Urothelium cell line (cell line): Measurements from ENCODE around the gene SLC39A9.
"Not testable (repeated sequence)": the region's sequence is repeated elsewhere in the genome, so short reads cannot be mapped to it uniquely, and the experiment has no call there.

Experiments
- DNase-seq: peaks from one replicate; pipeline ENCODE4 v3.0.0; 2011; ENCODE audit warnings: low spot score, mixed read lengths
- FAIRE-seq: peaks from 2 replicates; lab custom pipeline; 2011; peaks lifted over from hg19 to GRCh38; lab: Jason Lieb, UNC

SLC39A9 gene

DNA sequence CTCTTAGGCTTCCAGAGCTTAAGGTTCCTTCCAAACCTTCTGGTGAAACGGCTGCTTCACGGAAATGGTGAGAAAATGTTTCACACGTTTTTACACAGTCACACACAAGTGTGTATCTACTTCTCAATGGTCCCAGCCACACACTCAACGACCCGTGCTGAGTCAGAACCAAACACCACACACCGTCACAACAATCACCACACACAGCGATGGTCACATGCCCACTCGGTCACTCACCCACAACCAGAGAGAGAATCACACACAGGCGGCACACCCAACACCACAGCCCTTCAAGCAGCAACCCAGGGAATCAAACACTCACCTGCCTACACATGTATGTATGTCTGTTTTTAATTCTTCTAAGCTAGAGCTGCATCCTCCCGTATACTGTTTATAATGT lies 73.4 kb downstream of the SLC39A9 start:
- FAIRE-seq (peak; percentile 17), DNase-seq (no peak)

DNA sequence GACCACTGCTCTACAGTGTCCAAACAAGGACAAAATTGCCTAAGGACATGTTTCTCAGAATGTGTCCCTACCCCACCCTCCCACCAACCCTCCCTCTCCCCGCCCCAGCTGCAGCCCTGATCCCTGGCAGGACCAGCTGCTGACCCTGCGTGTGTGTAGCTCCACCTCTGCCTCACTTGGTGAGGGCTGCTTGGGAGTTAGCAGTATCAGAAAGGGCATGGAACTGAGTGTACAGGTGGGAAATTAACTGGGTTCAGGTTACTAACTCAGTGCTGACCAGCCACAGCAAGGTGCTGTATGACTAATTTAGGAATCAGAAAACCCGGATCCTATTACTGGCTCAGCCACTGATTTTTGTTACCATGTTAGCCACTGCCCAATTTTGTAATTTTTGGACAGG lies 74.8 kb downstream of the SLC39A9 start:
- FAIRE-seq: peak; percentile 35

DNA sequence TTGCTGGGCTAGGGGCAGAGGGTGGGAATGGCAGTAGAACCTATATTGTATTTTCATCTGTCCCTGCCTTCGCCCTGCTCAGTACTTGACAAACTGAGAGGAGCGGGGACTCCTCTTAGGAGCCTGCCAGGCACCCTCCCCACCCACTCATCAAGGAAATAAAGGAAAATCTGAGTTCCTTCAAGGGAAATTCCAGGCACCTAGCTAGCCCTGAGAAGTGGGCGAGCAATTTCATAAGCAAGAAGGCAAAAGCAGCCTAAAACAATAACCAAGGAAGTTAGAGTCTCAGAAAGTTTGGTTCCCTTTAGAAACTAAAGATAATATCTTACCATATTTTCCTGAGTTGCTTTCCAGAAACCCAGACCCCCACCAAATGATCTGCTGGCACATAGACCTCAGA lies 75.5 kb downstream of the SLC39A9 start:
- no peak for FAIRE-seq
- DNase-seq: no peak

More for the DNA sequence above, 74.8 kb downstream of the SLC39A9 start:
- DNase-seq: no peak

DNA sequence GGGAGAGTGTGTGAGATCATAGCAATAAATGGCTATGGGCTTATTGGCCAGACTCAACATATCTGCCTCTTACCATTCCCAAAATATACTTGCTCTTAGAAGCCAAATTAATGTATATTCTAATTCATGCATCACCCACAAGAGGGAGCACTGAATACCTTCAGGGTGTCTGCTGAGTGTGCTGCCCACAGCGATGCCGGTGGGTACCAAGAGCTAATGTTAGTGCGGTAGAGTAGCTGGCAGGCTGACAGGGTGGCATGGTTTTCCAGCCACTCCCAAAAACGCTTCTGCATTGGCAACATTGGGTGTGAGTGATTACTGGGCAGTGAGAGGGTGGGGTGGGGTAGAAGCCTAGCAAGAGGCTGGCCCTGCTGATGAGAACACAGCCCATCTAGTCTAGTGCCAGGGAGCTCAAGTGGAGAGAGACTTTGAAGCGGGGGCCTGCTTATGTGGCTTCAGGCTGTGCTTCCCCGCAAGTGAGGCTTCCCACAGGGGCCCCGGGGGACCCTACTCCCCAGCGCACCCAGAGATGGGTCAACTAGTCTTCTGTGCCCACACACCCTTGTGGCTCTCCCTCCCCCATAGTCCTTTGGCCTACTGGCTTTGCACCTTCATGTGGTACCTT lies 76.8 kb downstream of the SLC39A9 start:
- DNase-seq: peak; percentile 74

DNA sequence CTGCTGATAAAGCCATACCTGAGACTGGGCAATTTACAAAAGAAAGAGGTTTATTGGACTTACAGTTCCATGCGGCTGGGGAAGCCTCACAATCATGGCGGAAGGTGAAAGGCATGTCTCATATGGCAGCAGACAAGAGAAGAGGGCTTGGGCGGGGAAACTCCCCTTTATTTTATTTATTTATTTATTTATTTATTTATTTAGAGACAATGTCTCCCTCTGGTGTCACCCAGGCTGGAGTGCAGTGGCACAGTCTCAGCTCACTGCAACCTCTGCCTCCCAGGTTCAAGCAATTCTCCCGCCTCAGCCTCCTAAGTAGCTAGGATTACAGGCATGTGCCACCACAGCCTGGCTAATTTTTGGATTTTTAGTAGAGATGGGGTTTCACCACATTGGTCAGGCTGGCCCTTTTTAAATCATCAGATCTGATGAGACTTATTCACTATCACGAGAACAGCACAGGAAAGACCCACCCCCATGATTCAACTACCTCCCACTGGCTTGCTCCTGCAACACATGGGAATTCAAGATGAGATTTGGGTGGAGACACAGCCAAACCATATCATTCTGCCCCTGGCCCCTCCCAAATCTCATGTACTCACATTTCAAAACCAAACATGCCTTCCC lies 78.4 kb downstream of the SLC39A9 start:
- DNase-seq, FAIRE-seq: not testable (repeated sequence)

More for the DNA sequence above, 76.8 kb downstream of the SLC39A9 start:
- peak; percentile 91 for FAIRE-seq

DNA sequence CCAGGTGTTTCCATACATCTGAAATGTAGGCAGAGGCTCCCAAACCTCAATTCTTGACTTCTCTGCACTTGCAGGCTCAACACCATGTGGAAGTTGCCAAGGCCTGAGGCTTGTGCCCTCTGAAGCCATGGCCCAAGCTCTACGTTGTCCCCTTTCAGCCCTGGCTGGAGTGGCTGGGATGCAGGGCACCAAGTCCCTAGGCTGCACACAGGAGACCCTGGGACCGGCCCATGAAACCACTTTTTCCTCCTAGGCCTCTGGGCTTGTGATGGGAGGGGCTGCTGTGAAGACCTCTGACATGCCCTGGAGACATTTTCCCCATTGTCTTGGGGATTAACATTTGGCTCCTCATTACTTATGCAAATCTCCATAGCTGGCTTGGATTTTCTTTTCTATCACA lies 79.6 kb downstream of the SLC39A9 start:
- not testable (repeated sequence) for FAIRE-seq, DNase-seq

DNA sequence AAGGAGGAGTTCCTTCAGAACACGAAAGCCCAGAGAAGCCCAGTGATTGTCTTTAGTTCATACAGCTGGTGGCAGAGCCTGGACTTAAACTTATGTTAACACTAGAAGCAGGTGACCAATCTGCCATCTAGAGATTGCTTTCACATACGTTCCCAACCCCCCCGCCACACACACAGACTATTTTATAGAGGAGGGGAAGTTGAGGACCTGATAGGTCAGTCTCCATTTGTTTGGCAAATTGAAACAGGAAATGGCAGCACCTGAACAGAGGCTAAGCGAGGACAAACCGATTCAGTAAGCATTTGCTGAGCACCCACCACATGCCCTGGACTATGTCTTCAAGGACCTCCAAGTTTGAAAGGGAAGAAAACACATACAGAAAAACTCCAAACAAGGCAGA lies 81.2 kb downstream of the SLC39A9 start:
- no peak for FAIRE-seq
- DNase-seq: no peak

DNA sequence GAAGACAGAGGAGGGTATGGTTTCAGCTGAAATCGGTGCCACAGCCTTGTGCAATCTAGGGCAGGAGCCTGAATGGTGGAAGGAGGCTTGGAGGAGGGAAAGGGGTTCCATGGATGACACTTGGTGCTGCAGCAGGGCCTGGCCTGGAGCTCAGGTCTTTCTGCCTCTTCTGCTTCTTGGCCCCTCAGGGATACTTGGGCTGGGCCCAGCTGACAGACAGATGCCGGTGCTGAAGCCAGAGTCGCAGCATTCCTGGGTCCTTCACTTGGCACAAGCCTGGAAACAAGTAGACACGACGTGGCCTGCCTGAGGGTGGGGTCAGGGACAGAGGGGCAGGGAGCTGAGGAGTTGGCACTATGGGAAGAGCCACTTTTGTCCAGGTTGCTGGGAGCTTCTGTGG lies 81.6 kb downstream of the SLC39A9 start:
- DNase-seq (no peak), FAIRE-seq (no peak)

DNA sequence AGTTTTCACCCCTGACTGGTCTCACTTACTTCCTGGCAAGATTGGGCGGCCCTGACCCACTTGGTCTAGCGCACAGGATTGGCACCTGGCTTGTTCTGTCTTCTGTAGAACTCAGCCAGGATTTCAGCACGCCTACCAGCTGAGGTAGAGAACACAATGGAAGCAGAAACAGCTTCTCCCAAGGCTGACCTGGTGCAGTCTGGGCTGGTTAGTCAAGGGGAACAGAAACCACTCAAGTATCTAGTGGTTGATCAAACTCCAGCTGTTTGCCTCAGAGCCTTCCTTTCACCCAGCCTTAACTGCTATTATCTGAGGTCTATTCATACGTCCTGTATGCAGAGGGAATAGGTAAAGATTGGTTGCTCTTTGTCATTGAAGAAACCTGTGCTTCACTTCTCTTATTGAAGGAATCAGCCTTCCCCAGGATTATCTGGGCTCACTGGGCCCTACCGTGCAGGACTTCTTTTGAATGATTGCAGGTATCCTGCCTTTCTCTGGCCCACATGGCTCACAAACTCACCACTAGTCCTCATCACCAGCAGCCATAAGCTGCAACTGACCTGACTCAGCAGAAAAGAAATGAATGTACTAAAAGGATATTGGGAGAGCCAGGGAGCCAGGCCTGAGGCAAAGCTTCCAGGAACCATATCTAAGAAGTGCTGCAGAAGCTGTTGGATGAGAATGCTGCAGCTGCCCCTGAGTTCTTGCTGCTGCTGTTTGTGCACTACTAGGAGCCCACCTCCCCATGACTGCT lies 83.5 kb downstream of the SLC39A9 start:
- FAIRE-seq (peak; percentile 93), DNase-seq (no peak)

DNA sequence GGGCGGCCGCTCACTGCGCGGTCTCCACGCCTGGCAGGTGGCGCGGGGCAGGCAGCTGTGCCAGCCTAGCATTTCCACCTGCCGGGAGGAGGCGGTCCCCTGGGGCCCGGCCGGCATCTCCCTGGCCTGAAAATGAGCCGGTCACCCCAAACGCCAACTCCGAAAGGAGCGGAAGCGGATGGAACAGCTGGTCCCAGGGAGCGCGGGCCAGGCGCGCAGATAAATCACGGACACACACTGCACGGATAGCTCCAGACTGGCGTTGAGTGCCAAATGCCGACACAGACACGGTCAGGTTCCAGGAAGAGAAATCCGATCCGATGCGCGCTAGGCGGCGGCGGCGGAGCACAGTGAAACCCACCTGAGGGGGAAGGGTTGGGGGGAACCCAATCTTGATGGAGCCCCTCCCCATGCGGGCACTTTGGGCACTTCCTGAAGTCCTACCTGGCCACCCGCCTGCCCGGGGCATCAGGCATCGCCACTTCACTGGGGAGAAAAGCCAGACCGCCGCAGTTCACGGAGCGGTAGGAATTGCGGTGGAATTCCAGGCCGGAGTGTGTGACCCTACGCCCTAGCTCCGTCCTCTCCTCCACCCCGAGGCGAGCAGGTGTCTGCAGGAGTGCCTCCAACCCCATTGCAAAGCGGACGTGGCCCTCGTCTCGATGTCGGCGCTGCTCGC lies 85.4 kb downstream of the SLC39A9 start:
- FAIRE-seq (peak; percentile 77), DNase-seq (no peak)

DNA sequence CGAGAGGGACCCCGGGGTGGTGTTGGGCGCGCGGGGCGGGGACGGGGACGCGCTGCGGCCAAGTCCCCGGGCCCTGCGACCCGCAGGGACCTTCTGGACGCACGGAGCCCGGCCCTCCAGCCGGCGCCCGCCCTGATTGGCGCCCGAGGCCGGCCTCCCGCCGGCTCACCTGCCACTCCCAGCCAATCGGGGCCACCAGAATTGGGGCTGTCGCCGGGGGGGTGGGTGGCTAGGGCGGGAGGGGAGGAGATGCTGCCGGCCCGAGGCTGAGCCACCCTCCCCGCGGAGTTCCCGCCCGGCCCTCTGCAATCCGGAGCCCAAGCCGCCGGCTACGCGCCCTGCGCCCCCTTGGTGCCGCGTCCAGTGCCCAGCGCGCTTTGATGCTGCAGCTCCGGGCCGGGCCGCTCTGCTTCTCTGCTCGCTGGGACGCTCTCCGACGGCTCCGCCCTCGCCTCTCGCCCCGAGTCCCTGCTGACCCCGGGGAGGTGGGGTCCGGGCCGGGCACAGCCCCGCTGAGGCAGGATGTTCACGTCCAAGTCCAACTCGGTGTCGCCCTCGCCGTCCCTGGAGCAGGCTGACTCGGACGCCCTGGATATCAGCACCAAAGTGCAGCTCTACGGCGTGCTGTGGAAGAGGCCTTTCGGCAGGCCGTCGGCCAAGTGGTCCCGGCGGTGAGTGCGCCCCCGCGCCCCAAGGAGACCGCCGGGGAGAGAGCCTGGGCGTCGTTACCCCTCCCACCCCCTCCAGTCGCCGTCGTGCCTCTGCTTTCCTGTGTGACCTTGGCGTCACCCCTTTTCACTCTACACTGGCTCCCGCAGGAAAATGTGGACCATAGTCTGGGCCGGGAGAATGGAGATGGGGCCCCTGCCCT lies 86.2 kb downstream of the SLC39A9 start, which contains the start of gene PLEKHD1:
Gene PLEKHD1 (plus strand): TSS at position 285 of the 871 bp plus-strand sequence. CDS start 238 bp downstream, at position 523.
- DNase-seq: no peak
- peak; percentile 84 for FAIRE-seq

DNA sequence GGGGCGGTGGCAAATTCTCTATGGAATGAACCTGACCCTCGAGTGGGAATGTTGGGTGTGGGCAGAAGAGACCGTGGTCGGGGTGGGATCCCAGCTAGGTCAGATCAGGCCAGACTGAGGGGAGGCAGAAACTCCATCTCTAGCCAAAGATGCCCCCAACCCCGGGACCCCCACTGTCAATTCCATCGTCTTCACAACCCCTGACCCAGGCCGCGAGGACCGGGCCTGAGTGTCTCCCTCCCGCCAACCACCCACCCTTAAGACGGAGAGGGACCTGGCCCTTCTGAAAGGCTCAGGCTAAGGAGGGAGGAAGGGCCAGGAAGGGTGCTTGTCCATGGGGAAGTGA lies 86.8 kb downstream of the SLC39A9 start:
- no peak for FAIRE-seq
- DNase-seq: no peak

DNA sequence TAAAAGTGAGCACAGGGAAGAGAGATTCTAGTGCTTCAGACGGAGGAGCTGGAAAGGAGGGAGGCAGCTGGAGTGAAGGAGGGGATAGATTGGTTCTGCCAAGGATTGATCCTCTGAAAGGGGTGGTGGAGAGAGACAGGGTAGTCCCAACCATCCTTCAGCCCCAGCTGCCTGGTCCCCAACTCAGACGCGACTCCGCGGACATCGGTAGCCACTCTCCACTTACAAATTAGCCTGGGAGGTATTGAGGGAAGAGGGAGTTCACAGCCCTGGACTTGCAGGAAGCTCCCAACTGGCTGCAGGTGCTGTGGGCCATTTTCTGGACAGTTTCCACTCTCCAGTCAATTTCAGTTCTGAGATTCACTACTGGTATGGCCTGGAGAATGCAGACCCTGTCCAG lies 87.2 kb downstream of the SLC39A9 start:
- DNase-seq (no peak), FAIRE-seq (peak; percentile 89)

DNA sequence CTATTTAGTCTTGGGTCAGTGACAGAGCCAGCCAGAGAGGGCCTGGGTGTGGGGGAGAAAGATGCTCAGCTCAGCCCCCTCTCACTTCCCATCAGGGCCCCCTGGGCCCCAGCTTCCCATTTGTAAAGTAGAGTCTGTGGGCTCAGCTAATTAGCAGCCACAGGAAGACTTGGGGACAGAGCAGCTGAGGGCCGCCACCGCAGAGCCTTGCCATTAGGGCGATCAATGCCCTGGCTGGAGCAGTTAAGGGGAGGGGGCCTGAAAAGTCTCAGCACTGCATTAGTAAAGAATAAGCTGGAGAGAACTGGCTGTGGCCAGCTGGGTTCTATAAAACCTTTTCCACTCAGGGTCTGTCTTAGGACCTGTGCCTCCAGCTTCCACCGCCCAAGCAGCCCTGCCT lies 88.7 kb downstream of the SLC39A9 start:
- FAIRE-seq (no peak), DNase-seq (no peak)

DNA sequence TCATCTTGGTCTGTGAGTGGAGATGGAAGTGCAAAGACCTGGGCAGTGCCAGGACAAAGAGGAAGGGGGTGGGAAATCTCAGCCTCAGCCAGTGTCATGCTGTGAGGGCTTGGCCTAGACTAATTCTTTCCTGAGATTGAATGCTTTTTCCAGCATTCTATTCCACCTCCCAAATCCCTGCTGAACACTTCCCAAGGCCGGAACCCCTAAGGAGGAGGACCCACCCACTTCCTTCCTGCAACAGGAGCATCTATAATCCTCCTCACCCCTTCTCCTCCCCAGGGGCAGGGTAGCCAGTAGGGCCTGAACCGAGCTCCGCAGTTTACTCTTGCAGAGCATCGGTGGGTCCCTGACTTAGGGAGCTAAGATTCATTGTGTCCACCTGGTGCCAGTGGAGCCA lies 89.3 kb downstream of the SLC39A9 start:
- DNase-seq: no peak
- FAIRE-seq: peak; percentile 46

DNA sequence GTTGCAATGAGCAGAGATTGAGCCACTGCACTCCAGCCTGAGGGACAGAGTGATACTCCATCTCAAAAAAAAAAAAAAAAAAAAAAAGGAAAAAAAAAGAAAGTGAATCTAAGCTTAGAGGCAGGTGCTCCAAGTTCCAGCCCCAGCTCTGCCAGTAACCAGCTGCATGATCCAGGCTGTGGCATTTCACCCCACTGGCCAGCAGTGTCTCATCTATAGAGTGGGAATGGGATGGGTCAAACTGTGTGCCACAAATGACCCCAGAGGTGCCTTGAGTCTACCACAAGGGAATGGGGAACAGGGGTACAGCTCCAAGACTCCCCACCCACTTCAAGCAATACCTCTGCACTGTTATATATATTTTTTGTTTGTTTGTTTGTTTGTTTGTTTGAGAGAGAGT lies 91.0 kb downstream of the SLC39A9 start:
- peak; percentile 52 for FAIRE-seq

DNA sequence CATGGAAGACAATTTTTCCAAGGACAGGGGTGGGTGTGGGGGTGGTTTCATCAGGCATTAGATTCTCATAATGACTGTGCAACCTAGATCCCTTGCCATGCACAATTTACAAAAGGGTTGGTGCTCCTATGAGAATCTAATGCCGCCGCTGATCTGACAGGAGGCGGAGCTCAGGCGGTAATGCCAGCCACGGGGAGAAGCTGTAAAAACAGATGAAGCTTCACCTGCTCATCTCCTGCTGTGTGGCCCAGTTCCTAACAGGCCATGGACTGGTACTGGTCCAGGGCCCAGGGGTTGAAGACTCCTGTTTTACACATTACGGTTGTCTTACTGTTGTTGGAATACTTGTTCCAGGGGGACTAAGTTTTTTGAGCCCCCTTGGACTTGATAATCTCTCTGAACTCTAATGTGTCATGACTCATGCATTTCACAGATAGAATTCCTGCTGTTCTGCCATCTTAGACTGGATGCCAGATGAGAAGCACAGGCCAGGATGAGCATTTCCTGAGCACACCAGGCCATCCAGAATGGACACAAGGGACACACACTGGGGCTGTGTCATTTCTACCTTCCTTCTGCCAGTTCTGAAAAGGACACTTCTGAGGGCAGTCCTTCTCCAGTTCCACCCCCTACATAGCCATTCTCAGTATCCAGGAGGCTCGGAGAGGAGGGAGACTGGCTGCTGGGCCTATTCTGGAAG lies 91.9 kb downstream of the SLC39A9 start:
- no peak for DNase-seq
- FAIRE-seq: peak; percentile 59

More for the DNA sequence above, 91.0 kb downstream of the SLC39A9 start:
- no peak for DNase-seq

DNA sequence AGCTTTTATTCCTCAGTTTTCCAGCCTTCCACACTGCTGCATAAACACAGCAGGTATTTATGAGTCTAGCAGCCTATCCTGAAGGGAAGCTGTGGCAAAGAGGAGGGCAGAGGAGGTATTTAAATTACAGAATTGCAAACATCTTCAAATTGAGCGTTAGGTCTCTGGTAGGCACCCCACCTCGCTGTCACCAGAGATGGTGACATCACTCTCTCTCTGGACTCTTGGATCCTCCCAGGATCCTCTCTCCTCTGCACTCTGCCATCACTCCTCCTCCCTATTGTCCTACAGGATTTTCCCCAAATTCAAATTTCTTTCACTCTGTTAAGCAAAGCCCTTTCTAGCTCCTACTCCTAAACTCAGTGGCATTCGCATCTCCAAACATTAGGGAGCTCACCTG lies 92.7 kb downstream of the SLC39A9 start:
- FAIRE-seq (no peak), DNase-seq (no peak)

DNA sequence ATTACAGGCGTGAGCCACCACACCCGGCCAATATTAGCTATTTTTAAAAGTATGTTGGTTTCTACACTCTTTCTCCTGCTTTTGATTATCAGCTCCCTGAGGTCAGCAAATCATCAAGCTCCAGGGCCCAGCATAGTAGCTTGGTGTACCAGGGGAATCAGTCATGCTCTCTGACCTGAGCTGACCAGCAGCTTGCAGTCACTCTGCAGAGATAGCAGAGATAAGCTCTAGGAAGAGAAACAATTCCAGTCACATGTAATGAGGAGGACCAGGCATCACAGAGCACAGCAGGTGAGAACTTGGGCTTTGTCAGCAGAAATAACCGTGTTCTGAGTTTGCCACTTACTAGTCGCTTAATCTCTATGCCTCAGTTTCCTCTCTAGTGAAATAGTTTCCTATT lies 94.5 kb downstream of the SLC39A9 start:
- DNase-seq (no peak), FAIRE-seq (no peak)

DNA sequence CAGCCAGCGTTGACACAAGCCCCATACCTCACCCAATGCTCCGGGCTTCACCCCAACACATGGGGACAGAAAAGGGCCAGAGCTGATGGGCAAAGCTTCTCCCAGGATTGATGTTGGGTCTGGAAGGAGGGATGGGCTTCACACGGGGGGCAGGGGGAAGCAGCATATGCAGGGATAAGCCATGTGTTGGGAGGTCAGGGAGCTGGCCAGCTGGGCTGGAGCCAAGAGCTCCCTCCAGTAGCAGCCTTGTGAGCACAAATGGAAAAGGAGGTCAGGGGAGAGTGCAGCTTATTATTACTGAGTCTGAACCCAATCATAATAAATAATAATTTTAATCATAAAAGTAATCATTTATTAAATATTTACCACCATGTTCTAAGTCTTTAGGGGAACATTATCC lies 95.3 kb downstream of the SLC39A9 start:
- DNase-seq (no peak), FAIRE-seq (no peak)
